ENCODE results near the gene ADIPOR2.

Gene ADIPOR2

DNA sequence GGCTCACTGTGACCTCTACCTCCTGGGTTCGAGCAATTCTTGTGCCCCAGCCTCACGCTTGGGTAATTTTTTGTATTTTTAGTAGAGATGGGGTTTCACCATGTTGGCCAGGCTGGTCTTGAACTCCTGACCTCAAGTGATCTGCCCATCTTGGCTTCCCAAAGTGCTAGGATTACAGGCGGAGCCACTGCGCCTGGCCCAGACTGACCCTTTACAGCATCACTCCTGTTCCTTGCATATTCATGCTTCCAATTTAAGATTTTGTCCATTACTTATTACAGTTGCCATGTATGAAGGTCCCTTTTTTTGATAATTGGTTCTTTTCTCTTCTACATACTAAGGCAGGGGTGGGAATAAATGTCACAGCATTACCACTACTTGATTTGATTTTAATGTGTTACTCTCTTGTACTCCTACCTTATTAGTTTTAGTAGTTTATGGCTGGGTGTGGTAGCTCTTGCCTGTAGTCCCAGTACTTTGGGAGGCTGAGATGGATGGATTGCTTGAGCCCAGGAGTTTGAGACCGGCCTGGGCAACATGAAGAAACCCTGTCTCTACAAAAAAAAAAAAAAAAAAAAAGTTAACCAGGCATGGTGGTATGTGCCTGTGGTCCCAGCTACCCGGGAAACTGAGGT, 46.9 kb downstream of the ADIPOR2 start:
- DNase-seq, result no peak

DNA sequence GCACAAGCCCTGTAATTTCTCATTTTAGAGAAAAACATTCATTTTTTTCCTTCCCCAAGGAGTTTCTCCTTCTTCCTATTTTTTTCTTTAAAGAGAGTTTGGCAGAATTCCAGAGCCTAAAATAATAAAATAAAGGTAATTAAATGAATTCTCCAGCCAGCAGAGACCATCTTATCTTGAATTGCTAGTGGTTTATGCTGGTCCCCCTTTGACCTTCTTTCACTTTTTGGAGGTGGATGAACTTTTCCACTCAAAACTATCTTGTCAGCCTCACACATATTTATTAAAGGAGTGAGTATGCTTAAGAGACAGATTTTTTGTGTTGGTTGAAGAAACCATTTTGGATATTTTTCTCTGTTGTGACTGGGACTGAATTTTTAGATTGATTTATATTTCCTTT, 47.6 kb downstream of the ADIPOR2 start:
- DNase-seq, result no peak

DNA sequence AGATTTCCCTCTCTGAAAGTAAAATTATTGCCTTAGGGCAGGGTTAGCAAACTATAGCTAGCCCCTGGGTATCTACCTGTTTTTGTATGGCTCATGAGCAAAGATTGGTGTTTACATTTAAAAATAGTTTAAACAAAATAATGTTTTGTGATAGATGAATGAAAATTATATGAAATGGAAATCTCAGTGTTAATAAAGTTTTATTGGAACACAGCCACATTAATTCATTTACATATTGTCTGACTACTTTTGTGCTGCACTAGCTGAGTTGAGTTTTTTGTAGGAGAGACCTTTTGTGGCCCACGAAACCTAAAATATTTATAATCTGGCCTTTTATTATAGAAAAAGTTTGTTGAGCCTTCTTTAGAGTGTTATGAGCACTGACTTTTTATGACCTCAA, 48.5 kb downstream of the ADIPOR2 start:
- DNase-seq, result no peak

DNA sequence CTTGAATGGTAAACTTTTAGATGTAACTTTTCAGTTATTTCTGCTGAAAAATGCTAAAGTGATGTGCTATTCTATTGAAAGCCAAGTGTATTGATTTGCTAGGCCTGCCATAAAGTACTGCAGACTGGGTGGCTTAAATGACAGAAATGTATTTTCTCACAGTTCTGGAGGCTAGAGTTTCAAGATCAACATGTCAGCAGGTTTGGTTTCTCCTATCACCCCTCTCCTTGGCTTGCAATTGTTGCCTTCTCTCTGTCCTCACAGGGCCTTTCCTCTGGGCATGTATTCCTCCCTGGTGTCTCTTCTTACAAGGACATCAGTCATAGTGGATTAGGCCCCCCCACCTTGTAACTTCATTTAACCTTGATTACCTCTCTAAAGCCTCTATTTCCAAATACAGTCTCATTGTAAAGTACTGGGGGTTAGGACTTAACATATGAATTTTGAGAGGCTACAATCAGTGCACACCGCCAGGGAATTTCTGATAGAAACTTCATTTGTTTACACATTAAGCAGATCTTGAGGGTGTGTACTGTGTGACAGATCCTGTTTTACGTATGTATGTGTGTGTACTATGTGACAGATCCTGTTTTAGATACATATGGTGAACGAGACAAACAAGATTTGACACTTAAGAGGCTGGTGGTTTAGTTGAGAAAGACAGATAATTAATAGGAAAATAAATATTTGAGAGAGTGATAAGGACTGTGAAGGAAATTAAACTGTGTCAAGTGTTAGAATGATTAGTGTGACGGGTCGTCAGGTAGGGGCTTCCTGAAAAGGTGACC, 49.5 kb downstream of the ADIPOR2 start:
- no peak for DNase-seq

DNA sequence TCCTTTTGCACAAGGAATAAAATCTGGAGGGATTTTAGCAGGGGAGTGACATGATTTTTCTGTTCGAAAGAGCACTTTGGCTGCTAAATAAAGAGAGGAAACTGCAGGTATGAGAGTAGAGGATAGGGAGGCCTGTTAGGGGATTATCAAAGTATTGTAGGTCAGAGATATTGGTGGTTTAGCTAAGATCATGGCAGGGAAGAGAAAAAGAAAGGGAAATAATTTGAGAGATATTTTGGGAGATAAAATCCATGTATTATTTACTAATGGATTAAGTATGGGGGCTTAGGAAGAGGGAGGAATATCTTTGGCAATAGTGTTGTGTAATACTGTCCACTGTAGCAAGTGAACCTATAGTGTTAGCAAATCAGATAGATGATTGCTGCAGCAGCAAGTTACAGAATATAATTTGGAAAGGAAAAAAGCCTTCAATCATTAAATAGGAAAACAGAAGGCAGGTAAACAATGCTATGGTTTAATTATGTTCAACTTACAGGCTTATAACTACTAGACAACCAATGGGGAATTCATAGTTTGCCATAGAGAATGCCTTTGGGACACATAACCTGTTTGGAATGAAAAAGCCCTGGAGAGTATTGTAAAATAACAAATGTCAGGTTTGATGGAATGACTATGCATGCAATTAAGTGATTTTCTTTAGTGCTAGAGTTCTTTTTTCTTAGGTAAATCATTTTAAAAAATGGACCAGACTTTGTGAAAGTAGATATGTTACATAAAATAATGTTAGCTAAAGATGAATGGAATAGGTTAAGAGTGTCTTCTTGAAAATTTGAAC, 50.5 kb downstream of the ADIPOR2 start:
- DNase-seq, result no peak

DNA sequence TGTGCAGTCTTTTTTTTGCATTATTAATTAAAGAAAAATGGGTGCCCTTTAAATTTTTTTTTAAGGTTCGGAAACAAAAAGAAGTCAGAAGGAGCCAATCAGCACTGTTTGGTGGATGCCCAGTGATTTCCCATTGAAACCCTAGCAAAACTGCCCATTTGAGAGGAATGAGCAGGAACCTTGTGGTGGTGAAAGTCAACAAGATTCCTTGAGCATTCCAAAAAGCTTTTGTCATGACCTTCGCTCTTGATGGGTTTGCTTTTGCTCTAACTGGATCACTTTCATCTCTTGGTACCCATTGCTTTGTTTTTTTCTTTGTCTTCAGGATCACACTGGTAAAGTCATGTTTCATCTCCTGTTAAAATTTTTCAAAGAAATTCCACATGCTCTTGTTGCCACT, 54.1 kb downstream of the ADIPOR2 start:
- DNase-seq, result no peak

- DNase-seq, result no peak
Observed at GRCh38 chr12:1747609-1748008, 56.7 kb downstream of the ADIPOR2 start.

DNA sequence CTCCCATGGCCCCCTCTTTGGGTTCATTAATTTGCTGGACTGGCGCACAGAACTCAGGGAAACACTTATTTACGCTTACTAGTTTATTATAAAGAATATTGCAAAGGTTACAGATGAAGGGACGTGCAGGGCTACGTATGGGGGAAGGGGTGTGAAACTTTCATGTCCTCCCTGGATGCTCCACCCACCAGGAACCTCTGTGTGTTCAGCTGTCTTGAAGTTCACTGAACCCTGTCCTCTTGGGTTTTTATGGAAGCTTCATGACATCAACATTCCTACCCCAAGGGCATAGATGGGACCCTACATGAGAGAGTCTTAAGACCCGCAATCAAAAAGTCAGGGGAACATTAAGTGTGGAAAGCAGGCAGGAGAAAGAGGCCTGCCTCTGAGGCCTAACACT, 58.1 kb downstream of the ADIPOR2 start:
- DNase-seq, result no peak

- no peak for DNase-seq
Observed at GRCh38 chr12:1750300-1750699, 59.4 kb downstream of the ADIPOR2 start.

- DNase-seq, result no peak
Observed at GRCh38 chr12:1758376-1758775, 67.5 kb downstream of the ADIPOR2 start.

GRCh38 chr12:1758887-1759286, 68.0 kb downstream of the ADIPOR2 start:
- no peak for DNase-seq

- DNase-seq, result no peak
Observed at GRCh38 chr12:1760566-1761382, 69.9 kb downstream of the ADIPOR2 start.

- DNase-seq, result no peak
Observed at GRCh38 chr12:1761857-1762256, 71.0 kb downstream of the ADIPOR2 start.

GRCh38 chr12:1763153-1763552, 72.3 kb downstream of the ADIPOR2 start:
- DNase-seq, result no peak

DNA sequence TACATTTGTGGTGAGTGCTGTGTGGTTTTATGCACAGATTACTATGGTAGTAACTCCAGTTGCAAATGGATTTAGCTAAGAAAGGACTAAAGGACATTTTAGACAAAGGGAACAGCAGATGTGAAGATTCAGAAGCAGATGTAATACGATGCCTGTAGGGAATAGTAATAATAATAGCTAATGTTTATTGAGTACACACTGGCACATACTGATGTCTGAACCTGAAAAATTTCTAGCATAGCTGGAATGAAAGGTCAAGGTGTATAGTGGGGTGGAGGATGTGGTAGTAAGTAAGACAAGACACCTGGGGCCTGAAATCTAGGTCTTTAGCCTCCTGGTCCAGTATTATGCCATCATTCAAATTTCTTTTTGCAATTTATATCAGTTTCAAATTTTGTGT, 75.2 kb downstream of the ADIPOR2 start:
- DNase-seq, result no peak

DNA sequence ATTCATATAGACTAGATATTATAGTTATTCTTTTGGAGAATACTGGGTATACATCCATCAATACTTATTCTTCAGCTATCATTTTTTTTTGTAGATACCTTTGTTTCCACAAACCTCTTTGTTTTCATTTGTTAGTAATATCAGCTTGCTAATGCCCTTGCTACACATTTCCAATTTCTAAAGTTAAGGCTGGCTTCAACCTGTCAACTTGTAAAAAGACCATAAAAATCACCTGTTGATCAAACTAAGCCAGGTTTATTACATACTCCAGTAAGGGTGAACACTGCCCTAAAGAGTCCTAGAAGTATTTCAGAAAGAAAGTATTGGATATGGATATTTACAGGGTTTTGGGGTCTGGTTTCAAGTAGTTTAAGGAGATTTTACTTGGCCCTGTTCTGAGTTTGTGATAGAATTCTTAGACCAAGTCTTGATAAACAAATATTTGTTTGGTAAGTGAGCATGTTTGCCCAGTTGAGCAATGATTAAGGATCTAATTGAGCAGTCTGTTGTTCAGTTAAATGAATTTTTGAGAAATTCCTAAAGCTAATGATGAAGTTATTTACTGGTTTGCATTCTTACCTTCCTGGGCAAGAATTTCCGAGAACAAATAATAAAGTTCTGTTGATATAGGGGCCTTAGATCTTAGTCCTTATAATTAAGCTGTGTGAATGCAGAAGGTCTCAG, 76.7 kb downstream of the ADIPOR2 start:
- DNase-seq, result no peak

DNA sequence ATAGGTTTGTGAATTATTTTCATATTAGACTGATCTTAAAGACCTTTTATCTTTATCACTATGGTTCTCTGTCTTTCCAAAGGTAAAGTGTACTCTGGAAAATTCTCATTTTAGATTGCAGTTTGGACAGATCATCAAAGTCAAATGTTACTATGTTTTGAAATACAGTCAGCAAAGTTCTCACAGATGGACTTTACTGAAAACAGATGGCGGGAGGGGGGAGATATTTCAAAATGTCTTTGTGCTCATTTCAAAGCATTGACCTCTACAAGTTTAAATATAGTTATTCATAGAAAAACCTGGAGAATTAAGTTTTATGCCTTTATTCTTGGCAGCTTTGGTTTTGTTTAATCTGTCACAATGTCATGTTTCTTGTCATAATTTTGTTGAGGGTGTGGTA, 77.7 kb downstream of the ADIPOR2 start:
- no peak for DNase-seq

GRCh38 chr12:1769809-1770494, 79.1 kb downstream of the ADIPOR2 start:
- DNase-seq, result no peak

GRCh38 chr12:1773937-1774655, 83.2 kb downstream of the ADIPOR2 start:
- DNase-seq, result no peak

GRCh38 chr12:1776170-1776921, 85.5 kb downstream of the ADIPOR2 start:
- no peak for DNase-seq
